ENCODE data around the gene RAP1GDS1. TPM values are rescaled to one million over a fixed set of nuclear protein-coding genes. Genes with fewer than 3 reads are reported as not detected.
"Not testable (repeated sequence)": the region's sequence is repeated elsewhere in the genome, so short reads cannot be mapped to it uniquely, and the experiment has no call there.

The RAP1GDS1 gene
- total RNA-seq, 6 experiments from 2014 or later, result 66.8 to 78.7 (median 73.0) TPM

DNA sequence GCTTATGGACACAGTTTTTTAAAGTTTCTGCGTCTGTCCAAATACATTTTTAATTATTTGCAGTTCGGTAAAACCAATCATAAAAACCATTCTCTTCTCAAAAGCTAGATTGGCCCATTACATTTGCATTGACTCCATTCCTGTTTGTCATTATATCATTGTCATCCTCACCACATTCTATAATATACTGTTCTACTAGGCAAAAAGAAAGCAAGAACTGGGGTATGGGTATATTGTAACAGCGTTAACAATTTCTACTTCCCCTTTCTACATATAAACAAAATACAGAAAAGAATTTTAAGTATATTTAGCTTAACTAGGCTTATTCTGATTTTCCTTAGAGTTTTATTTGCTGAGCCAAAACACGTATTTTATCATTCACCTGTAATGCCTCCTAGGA, 91.8 kb downstream of the RAP1GDS1 start:
- DNase-seq, result no peak
- Mint-ChIP-seq H3K9me3 (peaks cover 12% of the 10 kb centered on the region), H3K4me3 (no peak overlapping the region), H3K36me3 (ENCODE audit: low read depth) (peaks cover 24% of the 10 kb centered on the region), H3K27me3 (ENCODE audit: insufficient read depth) (no peaks in the 10 kb centered on the region), H3K4me1 (ENCODE audit: low read depth) (peaks cover 11% of the 10 kb centered on the region), H3K27ac (no peak overlapping the region)
- TF ChIP-seq, protein P1, sequence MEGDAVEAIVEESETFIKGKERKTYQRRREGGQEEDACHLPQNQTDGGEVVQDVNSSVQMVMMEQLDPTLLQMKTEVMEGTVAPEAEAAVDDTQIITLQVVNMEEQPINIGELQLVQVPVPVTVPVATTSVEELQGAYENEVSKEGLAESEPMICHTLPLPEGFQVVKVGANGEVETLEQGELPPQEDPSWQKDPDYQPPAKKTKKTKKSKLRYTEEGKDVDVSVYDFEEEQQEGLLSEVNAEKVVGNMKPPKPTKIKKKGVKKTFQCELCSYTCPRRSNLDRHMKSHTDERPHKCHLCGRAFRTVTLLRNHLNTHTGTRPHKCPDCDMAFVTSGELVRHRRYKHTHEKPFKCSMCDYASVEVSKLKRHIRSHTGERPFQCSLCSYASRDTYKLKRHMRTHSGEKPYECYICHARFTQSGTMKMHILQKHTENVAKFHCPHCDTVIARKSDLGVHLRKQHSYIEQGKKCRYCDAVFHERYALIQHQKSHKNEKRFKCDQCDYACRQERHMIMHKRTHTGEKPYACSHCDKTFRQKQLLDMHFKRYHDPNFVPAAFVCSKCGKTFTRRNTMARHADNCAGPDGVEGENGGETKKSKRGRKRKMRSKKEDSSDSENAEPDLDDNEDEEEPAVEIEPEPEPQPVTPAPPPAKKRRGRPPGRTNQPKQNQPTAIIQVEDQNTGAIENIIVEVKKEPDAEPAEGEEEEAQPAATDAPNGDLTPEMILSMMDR (IDR thresholded peaks at IDR 0.05), result no peak

DNA sequence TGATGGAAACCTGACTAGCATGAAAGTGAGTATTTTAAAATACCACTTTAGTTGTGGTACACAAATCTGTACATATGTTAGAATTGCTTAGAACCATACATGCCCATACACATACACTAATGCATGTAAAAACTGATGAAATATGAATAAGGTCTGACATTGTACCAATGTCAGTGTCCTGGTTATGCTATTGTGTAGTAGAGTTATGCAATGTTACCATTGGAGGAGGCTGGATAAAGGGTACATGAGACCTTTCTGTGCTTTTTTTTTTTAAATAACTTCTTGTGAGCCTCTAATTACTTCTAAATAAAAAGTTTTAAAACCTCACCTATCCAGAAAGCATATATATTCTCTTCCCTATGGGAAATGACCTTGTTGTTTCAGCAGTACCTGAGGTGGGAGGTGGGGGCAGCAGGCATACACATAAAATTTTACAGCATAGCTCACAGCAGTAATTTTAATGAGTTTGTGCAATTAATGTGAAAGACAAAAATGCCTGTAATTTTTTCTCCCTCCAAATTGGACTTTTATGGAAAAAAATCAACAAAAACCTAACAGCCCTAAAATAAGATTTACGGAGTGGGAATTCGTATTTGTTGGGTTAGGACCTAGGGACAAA, 97.6 kb downstream of the RAP1GDS1 start:
- Mint-ChIP-seq H3K27ac (no peak overlapping the region), H3K27me3 (ENCODE audit: insufficient read depth) (no peaks in the 10 kb centered on the region), H3K4me1 (ENCODE audit: low read depth) (peaks cover 6% of the 10 kb centered on the region; the same call in 1 of the 2 replicates), H3K4me3 (no peak overlapping the region), H3K36me3 (ENCODE audit: low read depth) (peaks cover 23% of the 10 kb centered on the region), H3K9me3 (no peaks in the 10 kb centered on the region)
- TF ChIP-seq, protein P1 (IDR thresholded peaks at IDR 0.05), result no peak
- DNase-seq, result no peak

DNA sequence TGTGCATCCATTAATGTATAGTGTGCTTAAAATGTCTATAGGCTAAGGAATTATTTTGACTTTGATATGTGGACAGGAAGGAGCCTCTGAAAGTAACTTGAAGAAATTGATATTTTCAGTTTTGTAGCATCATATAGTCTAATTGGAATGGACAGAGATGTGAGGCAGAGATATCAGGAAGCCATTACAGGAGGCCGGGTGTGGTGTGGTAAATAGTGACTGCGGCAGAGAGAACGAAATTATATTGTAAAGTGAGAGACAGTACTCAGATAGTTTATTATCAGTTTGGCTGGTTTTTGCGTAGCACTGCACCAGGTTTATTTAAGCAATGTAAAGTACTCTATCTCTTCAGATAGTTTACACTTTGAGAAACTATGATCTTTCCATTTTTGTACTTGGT, 98.5 kb downstream of the RAP1GDS1 start:
- peaks cover 6% of the 10 kb centered on the region; the same call in 1 of the 2 replicates for H3K4me1 Mint-ChIP-seq (ENCODE audit: low read depth)
- TF ChIP-seq, protein P1 (IDR thresholded peaks at IDR 0.05), result no peak
- H3K27me3 Mint-ChIP-seq (ENCODE audit: insufficient read depth), result no peaks in the 10 kb centered on the region
- H3K27ac Mint-ChIP-seq, result no peak overlapping the region
- peaks cover 24% of the 10 kb centered on the region for H3K36me3 Mint-ChIP-seq (ENCODE audit: low read depth)
- no peak for DNase-seq
- no peak overlapping the region for H3K4me3 Mint-ChIP-seq
- no peaks in the 10 kb centered on the region for H3K9me3 Mint-ChIP-seq

GRCh38 chr4:98363431-98363830, 102.2 kb downstream of the RAP1GDS1 start:
- TF ChIP-seq, protein P1 (IDR thresholded peaks at IDR 0.05), result no peak
- Mint-ChIP-seq H3K36me3 (ENCODE audit: low read depth) (peaks cover 48% of the 10 kb centered on the region), H3K27me3 (ENCODE audit: insufficient read depth) (no peaks in the 10 kb centered on the region), H3K9me3 (peaks cover 22% of the 10 kb centered on the region), H3K4me1 (ENCODE audit: low read depth) (peaks cover 6% of the 10 kb centered on the region; the same call in 1 of the 2 replicates), H3K27ac (no peak overlapping the region), H3K4me3 (no peak overlapping the region)
- no peak for DNase-seq

- DNase-seq; H3K27me3 Mint-ChIP-seq (ENCODE audit: insufficient read depth); H3K27ac Mint-ChIP-seq; H3K4me3 Mint-ChIP-seq; H3K4me1 Mint-ChIP-seq (ENCODE audit: low read depth): not testable (repeated sequence)
- peaks cover 54% of the 10 kb centered on the region for H3K36me3 Mint-ChIP-seq (ENCODE audit: low read depth)
- peaks cover 22% of the 10 kb centered on the region for H3K9me3 Mint-ChIP-seq
These were observed 105.1 kb downstream of the RAP1GDS1 start for GRCh38 chr4:98366275-98366674.

DNA sequence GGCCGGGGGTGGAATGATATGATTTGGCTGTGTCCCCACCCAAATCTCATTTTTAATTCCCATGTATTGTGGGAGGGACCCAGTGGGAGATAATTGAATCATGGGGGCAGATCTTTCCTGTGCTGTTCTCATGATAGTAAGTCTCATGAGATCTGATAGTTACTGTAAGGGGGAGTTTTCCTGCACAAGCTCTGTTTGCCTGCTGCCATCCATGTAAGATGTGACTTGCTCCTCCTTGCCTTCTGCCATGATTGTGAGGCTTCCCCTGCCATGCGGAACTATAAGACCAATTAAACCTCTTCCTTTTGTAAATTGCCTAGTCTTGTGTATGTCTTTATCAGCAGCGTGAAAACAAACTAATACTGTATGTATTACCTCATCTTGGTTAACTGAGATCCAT, 106.8 kb downstream of the RAP1GDS1 start:
- Mint-ChIP-seq H3K9me3 (peaks cover 22% of the 10 kb centered on the region), H3K36me3 (ENCODE audit: low read depth) (peaks cover 53% of the 10 kb centered on the region)
- not testable (repeated sequence) for H3K4me3 Mint-ChIP-seq; H3K27me3 Mint-ChIP-seq (ENCODE audit: insufficient read depth); H3K27ac Mint-ChIP-seq; DNase-seq; H3K4me1 Mint-ChIP-seq (ENCODE audit: low read depth)

All from HFFc6 (cell line).